A549 (cell line): Measurements from ENCODE around the gene BCAS3. TPM values are rescaled to one million over a fixed set of nuclear protein-coding genes. Genes with fewer than 3 reads are reported as not detected.

Experiments used
- ATAC-seq, 2 experiments: fragments of 200-7000 bp in 1 of 2; fragments of >200 bp in 1 of 2; cut with Nextera tagmentation in 1 of 2; cut with Tn5 transposase in 1 of 2; 3 replicates each; pipeline versions ENCODE4 v1.8.0 to v1.9.1; 2018 to 2020; ENCODE audit warnings: mild to moderate bottlenecking in 1 of 2, moderate library complexity in 1 of 2
- CTCF ChIA-PET: fragments of 300-600 bp; sonication (Branson Sonifier 250); formaldehyde crosslinking; extraction: SDS; loops from one replicate; lab custom pipeline; 2021; ENCODE audit warnings: antibody characterized with exemption, inconsistent platforms; lab: Yijun Ruan, JAX
- POLR2A ChIA-PET: fragments of 350-600 bp; formaldehyde crosslinking; extraction: SDS; loops from one replicate; lab custom pipeline; 2021; ENCODE audit warnings: antibody characterized with exemption, inconsistent platforms; lab: Yijun Ruan, JAX
- DNase-seq, 2 experiments: peaks; one replicate each; pipeline versions ENCODE4 v3.0.0 to v3.0.0-alpha.2; 2011 to 2016; ENCODE audit warnings: low read depth in 1 of 2, low spot score in 1 of 2
- FAIRE-seq: peaks from 2 replicates; lab custom pipeline; 2011; peaks lifted over from hg19 to GRCh38; lab: Jason Lieb, UNC
- H3K27ac ChIP-seq, 2 experiments: fragments of >200 bp; sonication (Bioruptor Twin); formaldehyde crosslinking; 3 replicates each; pipeline ENCODE4 v1.5.1; 2016 to 2017
- H3K4me1 ChIP-seq: fragments of >200 bp; sonication (Bioruptor Twin); formaldehyde crosslinking; 3 replicates; pipeline ENCODE4 v1.6.1; 2016
- H3K4me2 ChIP-seq: fragments of >200 bp; sonication (Bioruptor Twin); formaldehyde crosslinking; 3 replicates; pipeline ENCODE4 v1.6.1; 2016
- H3K4me3 ChIP-seq: fragments of >200 bp; sonication (Bioruptor Twin); formaldehyde crosslinking; 3 replicates; pipeline ENCODE4 v1.5.1; 2016
- H3K9me3 ChIP-seq: fragments of >200 bp; sonication (Bioruptor Twin); formaldehyde crosslinking; 3 replicates; pipeline ENCODE4 v1.6.1; 2016
- BHLHE40 ChIP-seq: IDR thresholded peaks from 2 replicates; pipeline ENCODE4 v1.6.1; 2012; ENCODE audit warnings: low read depth, low read length, inconsistent platforms
- CHD2 ChIP-seq: fragments of 150-350 bp; IDR thresholded peaks from 2 replicates; pipeline ENCODE4 v1.6.1; 2014; ENCODE audit warnings: low read length; ENCODE audit not compliant: partially characterized antibody
- EHF ChIP-seq: fragments of 250-450 bp; sonication (Bioruptor Pico); IDR thresholded peaks from 2 replicates; pipeline ENCODE4 v1.5.0; 2020; ENCODE audit warnings: mild to moderate bottlenecking
- EP300 ChIP-seq, 2 experiments: fragments of >200 bp; sonication (Bioruptor Twin); formaldehyde crosslinking; IDR thresholded peaks; 2 replicates in 1 of 2; 3 replicates in 1 of 2; pipeline ENCODE4 v1.6.1; 2016 to 2017
- FOSB ChIP-seq: fragments of 250-450 bp; sonication (Bioruptor Pico); IDR thresholded peaks from 2 replicates; pipeline ENCODE4 v1.5.0; 2020; ENCODE audit warnings: mild to moderate bottlenecking, moderate library complexity
- FOSL2 ChIP-seq, 2 experiments: fragments of 450-650 bp in 1 of 2; fragments of >200 bp in 1 of 2; sonication (Bioruptor Twin) in 1 of 2; formaldehyde crosslinking; IDR thresholded peaks; 2 replicates each; pipeline versions ENCODE4 v1.5.0 to v1.6.1; 2016 to 2020; ENCODE audit warnings: mild to moderate bottlenecking in 1 of 2, moderate library complexity in 1 of 2
- HDAC2 ChIP-seq: fragments of 200-600 bp; sonication (generic); IDR thresholded peaks from 2 replicates; pipeline ENCODE4 v1.6.1; 2016
- HEYL ChIP-seq: fragments of 250-450 bp; sonication (Bioruptor Pico); IDR thresholded peaks from 2 replicates; pipeline ENCODE4 v1.8.0; 2021; ENCODE audit warnings: mild to moderate bottlenecking, moderate library complexity
- KDM1A ChIP-seq: fragments of 200-600 bp; sonication (generic); IDR thresholded peaks from 2 replicates; pipeline ENCODE4 v1.6.1; 2016; ENCODE audit warnings: low read depth, mild to moderate bottlenecking
- MAFK ChIP-seq: fragments of 450-650 bp; IDR thresholded peaks from 2 replicates; pipeline ENCODE4 v1.6.1; 2014; ENCODE audit not compliant: partially characterized antibody
- NFE2L2 ChIP-seq: fragments of 150-350 bp; conservative IDR thresholded peaks from 2 replicates; pipeline ENCODE4 v1.6.1; 2014; ENCODE audit warnings: low read length
- NPAS2 ChIP-seq: fragments of 250-450 bp; sonication (Bioruptor Pico); IDR thresholded peaks from 2 replicates; pipeline ENCODE4 v1.8.0; 2022; ENCODE audit warnings: mild to moderate bottlenecking, moderate library complexity, borderline replicate concordance
- POLR2A ChIP-seq: IDR thresholded peaks from 2 replicates; pipeline ENCODE4 v1.6.1; 2012; ENCODE audit warnings: mild to moderate bottlenecking, low read length
- POLR2AphosphoS2 ChIP-seq: conservative IDR thresholded peaks from 2 replicates; pipeline ENCODE4 v1.6.1; 2012; ENCODE audit warnings: low read length, improper control_type of control experiment, inconsistent platforms
- TFCP2L1 ChIP-seq: fragments of 250-450 bp; sonication (Bioruptor Pico); IDR thresholded peaks from 2 replicates; pipeline ENCODE4 v1.5.0; 2021; ENCODE audit warnings: mild to moderate bottlenecking
- ZFP36 ChIP-seq: fragments of 450-650 bp; IDR thresholded peaks from 2 replicates; pipeline ENCODE4 v1.6.1; 2014; ENCODE audit warnings: borderline replicate concordance; ENCODE audit not compliant: partially characterized antibody
- ZSCAN20 ChIP-seq: fragments of 250-450 bp; sonication (Bioruptor Pico); IDR thresholded peaks from 2 replicates; pipeline ENCODE4 v1.8.0; 2022; ENCODE audit warnings: mild to moderate bottlenecking, moderate library complexity
- WGBS: methylation state at CpG from one replicate; pipeline ENCODE4 v1.1.6; 2017; ENCODE audit errors: missing lambda C conversion rate; 5-methylcytosine and 5-hydroxymethylcytosine counted together
- polyA plus RNA-seq, 4 experiments: library from polyadenylated mRNA; depleted of rRNA in 3 of 4; stranded (reverse); fragments of >200 nt; fragmentation: RNase III in 1 of 4; extraction: RNeasy Plus Mini Kit Qiagen cat#74134 plus additional on column Dnase treatment in 1 of 4; gene quantifications; 2 replicates in 3 of 4; 3 replicates in 1 of 4; pipeline ENCODE4 v1.2.3, GENCODE V29; 2011 to 2017
- TF ChIP-seq, protein P1 (sequence below): fragments of 200-600 bp; sonication (generic); IDR thresholded peaks from 2 replicates; pipeline ENCODE4 v1.6.1; 2016; ENCODE audit warnings: antibody characterized with exemption, mild to moderate bottlenecking, moderate library complexity
- TF ChIP-seq, protein P2 (sequence below): fragments of >200 bp; sonication (Bioruptor Twin); formaldehyde crosslinking; IDR thresholded peaks from 3 replicates; pipeline ENCODE4 v1.5.1; 2016
- TF ChIP-seq, protein P3 (sequence below): IDR thresholded peaks from 2 replicates; pipeline ENCODE4 v1.6.1; 2012; ENCODE audit warnings: low read depth, borderline replicate concordance
- TF ChIP-seq, protein P4 (sequence below): IDR thresholded peaks from 2 replicates; pipeline ENCODE4 v1.6.1; 2012
- TF ChIP-seq, protein P5 (sequence below): fragments of >200 bp; sonication (Bioruptor Twin); formaldehyde crosslinking; IDR thresholded peaks from 2 replicates; pipeline ENCODE4 v1.6.1; 2016

BCAS3 gene
- polyA plus RNA-seq, 2 of the 4 experiments (the other 2 are of a cell fraction): 14.7 to 43.4 TPM

DNA sequence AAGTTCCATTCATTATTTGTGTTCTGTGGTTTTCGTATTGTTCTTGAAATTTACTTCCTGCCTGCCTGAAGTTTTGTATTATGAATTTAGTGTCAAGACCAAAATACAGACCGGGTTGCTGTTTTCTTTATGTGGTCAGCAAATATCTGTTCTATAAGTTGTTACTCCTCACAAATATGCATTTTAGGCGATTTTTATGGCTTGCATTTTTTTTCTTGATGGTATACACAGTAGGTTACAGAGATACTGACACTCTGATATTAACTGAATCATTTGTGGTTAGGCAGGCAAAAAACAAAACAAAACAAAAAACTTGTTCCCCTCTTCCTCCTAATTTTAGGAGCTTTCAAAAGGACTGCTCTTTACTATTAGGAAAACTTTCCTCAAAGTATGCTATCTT lies 52.6 kb downstream of the BCAS3 start:
- Histone ChIP-seq H3K4me3 (0 out of 3 replicates have a peak overlapping the region, but pooled peaks have one; percentile 0), H3K9me3 (no peaks in the 10 kb centered on the region), H3K4me1 (peaks cover 24% of the 10 kb centered on the region), H3K4me2 (peak overlapping the region; percentile 73), H3K27ac (peak overlapping the region; percentile 44 to 59)
- 18% methylated on average over 3 of the region's 3 CpGs for WGBS
- TF ChIP-seq MAFK (peak; percentile 9), TFCP2L1 (no peak), HEYL (CRISPR knock-in tag) (no peak), ZSCAN20 (CRISPR knock-in tag) (no peak), KDM1A (no peak)
- peak; percentile 90 for FAIRE-seq
- peak; percentile 47 to 58; a peak in 3 of 6 replicates for ATAC-seq
- CTCF ChIA-PET: interaction anchor here (0.9 to 2.5 kb wide), 2 partner anchors 9 to 660 kb away, joined by 3 to 15 read pairs; no protein-coding TSS in a partner anchor
- POLR2A ChIA-PET: no interaction called here
- DNase-seq: no peak

DNA sequence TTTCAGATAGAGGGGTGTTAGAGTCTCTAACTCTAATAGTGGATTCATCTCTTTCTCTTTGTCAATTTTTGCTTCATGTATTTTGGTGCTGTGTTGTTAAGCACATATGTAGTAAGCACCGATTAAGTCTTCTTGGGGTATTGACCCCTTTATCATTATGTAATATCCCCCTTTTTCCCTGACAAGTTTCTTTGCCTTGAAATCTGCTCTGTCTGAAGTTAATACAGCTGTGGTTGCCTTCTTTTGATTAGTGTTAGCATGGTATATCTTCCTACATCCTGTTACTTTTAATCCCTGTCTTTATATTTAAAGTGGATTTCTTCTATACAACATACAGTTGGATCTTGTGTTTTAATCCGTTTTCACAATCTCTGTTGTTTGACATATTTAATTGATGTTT lies 60.6 kb downstream of the BCAS3 start:
- Histone ChIP-seq H3K9me3 (no peaks in the 10 kb centered on the region), H3K4me2 (no peak overlapping the region), H3K27ac (no peak overlapping the region), H3K4me3 (no peak overlapping the region), H3K4me1 (no peaks in the 10 kb centered on the region)
- DNase-seq (no peak), ATAC-seq (no peak), FAIRE-seq (no peak)
- WGBS: 81% methylated on average over 2 of the region's 2 CpGs
- TF ChIP-seq, protein P1, sequence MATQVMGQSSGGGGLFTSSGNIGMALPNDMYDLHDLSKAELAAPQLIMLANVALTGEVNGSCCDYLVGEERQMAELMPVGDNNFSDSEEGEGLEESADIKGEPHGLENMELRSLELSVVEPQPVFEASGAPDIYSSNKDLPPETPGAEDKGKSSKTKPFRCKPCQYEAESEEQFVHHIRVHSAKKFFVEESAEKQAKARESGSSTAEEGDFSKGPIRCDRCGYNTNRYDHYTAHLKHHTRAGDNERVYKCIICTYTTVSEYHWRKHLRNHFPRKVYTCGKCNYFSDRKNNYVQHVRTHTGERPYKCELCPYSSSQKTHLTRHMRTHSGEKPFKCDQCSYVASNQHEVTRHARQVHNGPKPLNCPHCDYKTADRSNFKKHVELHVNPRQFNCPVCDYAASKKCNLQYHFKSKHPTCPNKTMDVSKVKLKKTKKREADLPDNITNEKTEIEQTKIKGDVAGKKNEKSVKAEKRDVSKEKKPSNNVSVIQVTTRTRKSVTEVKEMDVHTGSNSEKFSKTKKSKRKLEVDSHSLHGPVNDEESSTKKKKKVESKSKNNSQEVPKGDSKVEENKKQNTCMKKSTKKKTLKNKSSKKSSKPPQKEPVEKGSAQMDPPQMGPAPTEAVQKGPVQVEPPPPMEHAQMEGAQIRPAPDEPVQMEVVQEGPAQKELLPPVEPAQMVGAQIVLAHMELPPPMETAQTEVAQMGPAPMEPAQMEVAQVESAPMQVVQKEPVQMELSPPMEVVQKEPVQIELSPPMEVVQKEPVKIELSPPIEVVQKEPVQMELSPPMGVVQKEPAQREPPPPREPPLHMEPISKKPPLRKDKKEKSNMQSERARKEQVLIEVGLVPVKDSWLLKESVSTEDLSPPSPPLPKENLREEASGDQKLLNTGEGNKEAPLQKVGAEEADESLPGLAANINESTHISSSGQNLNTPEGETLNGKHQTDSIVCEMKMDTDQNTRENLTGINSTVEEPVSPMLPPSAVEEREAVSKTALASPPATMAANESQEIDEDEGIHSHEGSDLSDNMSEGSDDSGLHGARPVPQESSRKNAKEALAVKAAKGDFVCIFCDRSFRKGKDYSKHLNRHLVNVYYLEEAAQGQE: no peak
- ChIA-PET POLR2A (no interaction called here), CTCF (interaction anchor here (2.0 kb wide), 1 partner anchor 18 kb away, joined by 7 read pairs; no protein-coding TSS in a partner anchor)

DNA sequence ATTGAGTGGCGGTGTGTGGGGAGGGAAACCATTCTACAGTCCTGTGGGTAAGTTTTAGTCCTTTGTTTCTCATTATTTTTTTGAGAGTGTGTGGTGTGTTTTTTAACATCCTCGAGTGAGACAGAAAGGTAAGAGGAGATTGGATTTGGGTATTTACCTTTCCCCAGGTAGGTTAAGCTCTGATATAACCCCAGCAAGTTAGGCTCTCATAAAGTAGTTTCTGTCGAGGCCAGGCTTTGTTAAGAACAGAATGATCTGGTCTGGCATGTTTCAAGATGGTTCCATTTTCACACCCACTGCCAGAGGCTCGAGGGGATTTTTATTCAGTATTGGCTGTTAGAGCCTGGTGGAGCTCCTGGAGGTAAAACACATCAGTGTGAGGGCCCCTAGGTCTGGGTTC lies 62.9 kb downstream of the BCAS3 start:
- POLR2A ChIA-PET: no interaction called here
- no peak for DNase-seq
- TF ChIP-seq ZFP36 (no peak), FOSL2 (IDR thresholded peaks at IDR 0.05) (no peak), FOSL2 (CRISPR knock-in tag; IDR thresholded peaks at IDR 0.05) (no peak), NFE2L2 (no peak), BHLHE40 (no peak), EP300 (IDR thresholded peaks at IDR 0.05) (no peak), MAFK (no peak), POLR2A (no peak), FOSB (CRISPR knock-in tag) (no peak), NPAS2 (CRISPR knock-in tag) (no peak), EHF (CRISPR knock-in tag) (no peak), POLR2AphosphoS2 (no peak), CHD2 (no peak), HDAC2 (no peak)
- TF ChIP-seq, protein P2, sequence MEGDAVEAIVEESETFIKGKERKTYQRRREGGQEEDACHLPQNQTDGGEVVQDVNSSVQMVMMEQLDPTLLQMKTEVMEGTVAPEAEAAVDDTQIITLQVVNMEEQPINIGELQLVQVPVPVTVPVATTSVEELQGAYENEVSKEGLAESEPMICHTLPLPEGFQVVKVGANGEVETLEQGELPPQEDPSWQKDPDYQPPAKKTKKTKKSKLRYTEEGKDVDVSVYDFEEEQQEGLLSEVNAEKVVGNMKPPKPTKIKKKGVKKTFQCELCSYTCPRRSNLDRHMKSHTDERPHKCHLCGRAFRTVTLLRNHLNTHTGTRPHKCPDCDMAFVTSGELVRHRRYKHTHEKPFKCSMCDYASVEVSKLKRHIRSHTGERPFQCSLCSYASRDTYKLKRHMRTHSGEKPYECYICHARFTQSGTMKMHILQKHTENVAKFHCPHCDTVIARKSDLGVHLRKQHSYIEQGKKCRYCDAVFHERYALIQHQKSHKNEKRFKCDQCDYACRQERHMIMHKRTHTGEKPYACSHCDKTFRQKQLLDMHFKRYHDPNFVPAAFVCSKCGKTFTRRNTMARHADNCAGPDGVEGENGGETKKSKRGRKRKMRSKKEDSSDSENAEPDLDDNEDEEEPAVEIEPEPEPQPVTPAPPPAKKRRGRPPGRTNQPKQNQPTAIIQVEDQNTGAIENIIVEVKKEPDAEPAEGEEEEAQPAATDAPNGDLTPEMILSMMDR: no peak
- TF ChIP-seq, protein P3, sequence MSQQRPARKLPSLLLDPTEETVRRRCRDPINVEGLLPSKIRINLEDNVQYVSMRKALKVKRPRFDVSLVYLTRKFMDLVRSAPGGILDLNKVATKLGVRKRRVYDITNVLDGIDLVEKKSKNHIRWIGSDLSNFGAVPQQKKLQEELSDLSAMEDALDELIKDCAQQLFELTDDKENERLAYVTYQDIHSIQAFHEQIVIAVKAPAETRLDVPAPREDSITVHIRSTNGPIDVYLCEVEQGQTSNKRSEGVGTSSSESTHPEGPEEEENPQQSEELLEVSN: no peak
- TF ChIP-seq, protein P4, sequence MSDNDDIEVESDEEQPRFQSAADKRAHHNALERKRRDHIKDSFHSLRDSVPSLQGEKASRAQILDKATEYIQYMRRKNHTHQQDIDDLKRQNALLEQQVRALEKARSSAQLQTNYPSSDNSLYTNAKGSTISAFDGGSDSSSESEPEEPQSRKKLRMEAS: no peak
- TF ChIP-seq, protein P5, sequence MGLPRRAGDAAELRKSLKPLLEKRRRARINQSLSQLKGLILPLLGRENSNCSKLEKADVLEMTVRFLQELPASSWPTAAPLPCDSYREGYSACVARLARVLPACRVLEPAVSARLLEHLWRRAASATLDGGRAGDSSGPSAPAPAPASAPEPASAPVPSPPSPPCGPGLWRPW: no peak
- Histone ChIP-seq H3K4me2 (no peak overlapping the region), H3K27ac (no peak overlapping the region), H3K4me1 (no peaks in the 10 kb centered on the region), H3K9me3 (no peaks in the 10 kb centered on the region), H3K4me3 (no peak overlapping the region)
- ATAC-seq: no peak
- WGBS: 73% methylated on average over 4 of the region's 4 CpGs
- FAIRE-seq: no peak
- CTCF ChIA-PET: interaction anchor here (0.9 to 1.6 kb wide), 2 partner anchors 20 to 626 kb away, joined by 3 to 12 read pairs; no protein-coding TSS in a partner anchor
